ENCODE data around the gene CAMK2G.
A peak's percentile ranks its signal among the peaks of the same experiment; 100 is the strongest.
"Not testable (repeated sequence)": the region's sequence is repeated elsewhere in the genome, so short reads cannot be mapped to it uniquely, and the experiment has no call there.

Gene CAMK2G

GRCh38 chr10:73788864-73789658 lies 85.3 kb downstream of the CAMK2G start:
- no peak for DNase-seq

GRCh38 chr10:73787031-73787800 lies 87.1 kb downstream of the CAMK2G start:
- DNase-seq: not testable (repeated sequence)

- no peak for DNase-seq
Observed at GRCh38 chr10:73786512-73786885, 87.9 kb downstream of the CAMK2G start.

- DNase-seq: peak; percentile 37
Observed at GRCh38 chr10:73785721-73786511, 88.4 kb downstream of the CAMK2G start.

GRCh38 chr10:73785211-73785720 lies 89.1 kb downstream of the CAMK2G start, which contains the start of gene ZSWIM8:
ZSWIM8 (plus strand) TSS chr10:73785606; CDS start chr10:73785879, 273 bp downstream.
- peak; percentile 93 for DNase-seq

GRCh38 chr10:73782749-73783085 lies 91.6 kb downstream of the CAMK2G start:
- no peak for DNase-seq

- peak; percentile 86 for DNase-seq
Observed at GRCh38 chr10:73781879-73782748, 92.2 kb downstream of the CAMK2G start, which contains the start of gene CHCHD1. CHCHD1 (plus strand) TSS chr10:73782048; CDS start chr10:73782076, 28 bp downstream.

- DNase-seq: no peak
Observed at GRCh38 chr10:73781548-73781878, 92.8 kb downstream of the CAMK2G start.

- DNase-seq: no peak
Observed at GRCh38 chr10:73780966-73781365, 93.4 kb downstream of the CAMK2G start.

GRCh38 chr10:73780301-73780700 lies 94.1 kb downstream of the CAMK2G start:
- no peak for DNase-seq

- no peak for DNase-seq
Observed at GRCh38 chr10:73779539-73780197, 94.7 kb downstream of the CAMK2G start.

- no peak for DNase-seq
Observed at GRCh38 chr10:73779018-73779417, 95.3 kb downstream of the CAMK2G start.

- DNase-seq: peak; percentile 61
Observed at GRCh38 chr10:73774637-73775036, 99.7 kb downstream of the CAMK2G start.

GRCh38 chr10:73773152-73773879 lies 101.0 kb downstream of the CAMK2G start:
- no peak for DNase-seq

- peak; percentile 86 for DNase-seq
Observed at GRCh38 chr10:73772281-73773151, 101.8 kb downstream of the CAMK2G start.

- DNase-seq: peak; percentile 75
Observed at GRCh38 chr10:73771722-73772280, 102.6 kb downstream of the CAMK2G start.

GRCh38 chr10:73769396-73769795 lies 105.0 kb downstream of the CAMK2G start:
- DNase-seq: no peak

GRCh38 chr10:73768881-73769280 lies 105.5 kb downstream of the CAMK2G start:
- peak; percentile 61 for DNase-seq

- no peak for DNase-seq
Observed at GRCh38 chr10:73765066-73765465, 109.3 kb downstream of the CAMK2G start.

All from CD4-positive, alpha-beta T cell treated with Interleukin-4 for 4 hours (primary cell).